Right hindlimb (tissue), 1 donor: Measurements from ENCODE around the gene MORC1.

Source experiments
- DNase-seq: peaks from one replicate; pipeline ENCODE4 v3.0.0-alpha.2; 2018

Gene MORC1

GRCh38 chr3:108936924-108937689, 180.8 kb downstream of the MORC1 start:
- DNase-seq = no peak

GRCh38 chr3:108931035-108931434, 186.9 kb downstream of the MORC1 start:
- DNase-seq = no peak

DNA sequence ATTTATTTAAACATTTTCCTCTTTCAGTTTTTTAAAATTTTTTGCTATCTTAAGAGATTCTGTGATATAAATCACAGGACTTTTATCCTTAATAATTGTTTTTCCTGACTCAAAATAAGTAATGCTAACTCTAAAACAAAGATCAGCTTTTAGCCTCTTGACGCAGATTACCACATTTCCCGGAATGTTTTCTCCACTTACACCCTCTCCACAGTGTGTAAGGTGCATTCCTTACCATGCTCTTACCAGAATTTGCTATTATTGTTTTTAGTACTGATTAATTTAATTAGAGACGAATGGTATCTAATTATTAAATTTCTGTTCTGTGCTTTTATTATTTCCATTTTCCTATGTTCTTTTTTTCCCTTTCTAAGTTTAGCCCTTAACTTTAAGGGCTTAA, 199.1 kb downstream of the MORC1 start:
- no peak for DNase-seq

- DNase-seq = peak; percentile 46
Observed at GRCh38 chr3:108914774-108915641, 202.9 kb downstream of the MORC1 start.

- DNase-seq = no peak
Observed at GRCh38 chr3:108909799-108910198, 208.1 kb downstream of the MORC1 start.
